GM19025 (cell line): ENCODE measurements around the gene UPK3BL1.

Experiments
- ATAC-seq: cut with Tn5 transposase; IDR thresholded peaks from one replicate; pipeline ENCODE4 v1.9.1; 2021; ENCODE audit warnings: mild to moderate bottlenecking, low read depth, moderate library complexity; ENCODE audit not compliant: unreplicated experiment

Gene UPK3BL1

GRCh38 chr7:102592477-102593019 lies 50.0 kb downstream of the UPK3BL1 start:
- ATAC-seq: peak; percentile 43

GRCh38 chr7:102589857-102590256 lies 52.7 kb downstream of the UPK3BL1 start:
- peak; percentile 33 for ATAC-seq
